ENCODE measurements around the gene ANKFY1.

The ANKFY1 gene

GRCh38 chr17:4263282-4264215, at the start of gene ANKFY1:
Gene ANKFY1, minus strand, starts transcription at chr17:4263979. Its CDS starts 38 bp downstream, at chr17:4263941.
- peak; percentile 80 for DNase-seq

GRCh38 chr17:4310354-4311060, 46.7 kb upstream of the ANKFY1 start:
- DNase-seq: no peak

GRCh38 chr17:4309897-4310296, 46.1 kb upstream of the ANKFY1 start:
- no peak for DNase-seq

- DNase-seq: no peak
These were observed 43.6 kb upstream of the ANKFY1 start for GRCh38 chr17:4307179-4307930.

- no peak for DNase-seq
These were observed 41.4 kb upstream of the ANKFY1 start for GRCh38 chr17:4305224-4305623.

- peak; percentile 10 for DNase-seq
These were observed 40.7 kb upstream of the ANKFY1 start for GRCh38 chr17:4304417-4305027.

- DNase-seq: no peak
These were observed 37.3 kb upstream of the ANKFY1 start for GRCh38 chr17:4301066-4301465.

GRCh38 chr17:4297351-4297750, 33.6 kb upstream of the ANKFY1 start:
- no peak for DNase-seq

GRCh38 chr17:4295686-4296085, 31.9 kb upstream of the ANKFY1 start:
- DNase-seq: no peak

- no peak for DNase-seq
These were observed 29.8 kb upstream of the ANKFY1 start for GRCh38 chr17:4293572-4293971.

GRCh38 chr17:4287710-4288109, 23.9 kb upstream of the ANKFY1 start:
- no peak for DNase-seq

GRCh38 chr17:4276514-4276913, 12.7 kb upstream of the ANKFY1 start:
- no peak for DNase-seq

GRCh38 chr17:4272972-4273368, 9.2 kb upstream of the ANKFY1 start:
- DNase-seq: no peak

GRCh38 chr17:4272213-4272971, 8.6 kb upstream of the ANKFY1 start:
- no peak for DNase-seq

- DNase-seq: no peak
These were observed 7.0 kb upstream of the ANKFY1 start for GRCh38 chr17:4270736-4271135.

GRCh38 chr17:4269915-4270314, 6.1 kb upstream of the ANKFY1 start:
- DNase-seq: no peak

- no peak for DNase-seq
These were observed 3.6 kb upstream of the ANKFY1 start for GRCh38 chr17:4267402-4267801.

GRCh38 chr17:4266550-4266949, 2.8 kb upstream of the ANKFY1 start:
- DNase-seq: no peak

GRCh38 chr17:4262703-4263102, 1.1 kb downstream of the ANKFY1 start:
- no peak for DNase-seq

GRCh38 chr17:4261452-4261851, 2.3 kb downstream of the ANKFY1 start:
- no peak for DNase-seq

- DNase-seq: no peak
These were observed 4.9 kb downstream of the ANKFY1 start for GRCh38 chr17:4258867-4259266.

GRCh38 chr17:4256952-4257351, 6.8 kb downstream of the ANKFY1 start:
- no peak for DNase-seq

All from NCI-H2029 (cell line).